Effector memory CD4-positive, alpha-beta T cell (primary cell): Measurements from ENCODE around the gene PHLDB1.
"Not testable (repeated sequence)": the region's sequence is repeated elsewhere in the genome, so short reads cannot be mapped to it uniquely, and the experiment has no call there.

Experiments used
- DNase-seq, 3 donors: peaks; one replicate each; pipeline ENCODE4 v3.0.0-alpha.2; 2020
- H3K27ac ChIP-seq: 2 replicates; pipeline ENCODE4 v1.7.0; 2013; ENCODE audit warnings: mild to moderate bottlenecking, low read length, moderate library complexity; ENCODE audit not compliant: insufficient read depth, poor library complexity, severe bottlenecking
- H3K27me3 ChIP-seq: replicated peaks from 2 replicates; pipeline ENCODE4 v1.7.0; 2013; ENCODE audit warnings: mild to moderate bottlenecking, low read length; ENCODE audit not compliant: insufficient read depth, control insufficient read depth, poor library complexity, severe bottlenecking
- H3K36me3 ChIP-seq: 2 replicates; pipeline ENCODE4 v1.7.0; 2013; ENCODE audit warnings: mild to moderate bottlenecking, low read length, moderate library complexity; ENCODE audit not compliant: control insufficient read depth, insufficient read depth
- H3K4me1 ChIP-seq: 2 replicates; pipeline ENCODE4 v1.7.0; 2013; ENCODE audit warnings: low read length, mild to moderate bottlenecking; ENCODE audit not compliant: control insufficient read depth, insufficient read depth, poor library complexity, severe bottlenecking
- H3K4me3 ChIP-seq: 2 replicates; pipeline ENCODE4 v1.7.0; 2013; ENCODE audit warnings: low read length, low read depth, mild to moderate bottlenecking; ENCODE audit not compliant: insufficient read depth, poor library complexity, severe bottlenecking
- H3K9me3 ChIP-seq: 2 replicates; pipeline ENCODE4 v1.7.0; 2013; ENCODE audit warnings: mild to moderate bottlenecking, low read length, moderate library complexity; ENCODE audit not compliant: control insufficient read depth

Gene PHLDB1

DNA sequence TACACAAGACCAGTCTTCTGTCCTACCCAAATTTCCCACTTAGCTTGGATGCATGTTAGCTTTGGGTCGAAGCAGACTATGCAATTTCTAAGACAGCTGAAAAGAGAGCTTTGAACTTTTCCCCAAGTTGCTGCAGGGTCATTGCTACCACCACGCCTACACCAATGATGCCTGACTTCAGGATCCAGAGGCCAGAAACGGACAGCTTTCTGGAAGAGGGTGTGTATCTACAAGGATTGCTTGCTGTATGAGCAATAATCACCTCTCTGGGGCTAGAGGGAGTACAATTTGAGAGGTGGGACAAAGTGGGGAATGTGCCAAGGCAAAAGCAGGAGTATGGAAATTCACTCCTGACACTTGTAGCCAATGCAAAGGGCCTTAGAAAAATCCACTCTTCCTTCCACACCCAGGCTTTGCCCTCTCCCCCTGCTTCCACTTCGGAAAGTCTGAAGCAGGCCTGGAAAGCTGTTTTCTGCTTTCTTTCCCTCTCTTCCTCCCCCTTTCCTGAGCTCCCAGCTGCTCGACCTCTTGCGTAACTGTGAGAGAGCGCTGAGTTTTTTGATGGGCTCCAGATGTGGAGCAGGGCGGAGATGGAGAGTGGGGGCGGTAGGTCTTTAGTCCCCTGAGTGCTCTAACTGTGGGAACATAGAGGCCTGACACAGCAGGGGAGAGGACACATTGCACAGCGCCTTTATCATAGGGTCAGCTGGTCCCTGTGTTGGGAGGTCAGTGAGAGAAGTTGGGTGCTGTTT is 2.1 kb upstream of the PHLDB1 start:
- Histone ChIP-seq H3K36me3 (peaks cover 12% of the 10 kb centered on the region), H3K4me3 (no peak overlapping the region), H3K9me3 (no peaks in the 10 kb centered on the region), H3K4me1 (peaks cover 27% of the 10 kb centered on the region), H3K27me3 (no peaks in the 10 kb centered on the region), H3K27ac (no peak overlapping the region)
- no peak for DNase-seq

DNA sequence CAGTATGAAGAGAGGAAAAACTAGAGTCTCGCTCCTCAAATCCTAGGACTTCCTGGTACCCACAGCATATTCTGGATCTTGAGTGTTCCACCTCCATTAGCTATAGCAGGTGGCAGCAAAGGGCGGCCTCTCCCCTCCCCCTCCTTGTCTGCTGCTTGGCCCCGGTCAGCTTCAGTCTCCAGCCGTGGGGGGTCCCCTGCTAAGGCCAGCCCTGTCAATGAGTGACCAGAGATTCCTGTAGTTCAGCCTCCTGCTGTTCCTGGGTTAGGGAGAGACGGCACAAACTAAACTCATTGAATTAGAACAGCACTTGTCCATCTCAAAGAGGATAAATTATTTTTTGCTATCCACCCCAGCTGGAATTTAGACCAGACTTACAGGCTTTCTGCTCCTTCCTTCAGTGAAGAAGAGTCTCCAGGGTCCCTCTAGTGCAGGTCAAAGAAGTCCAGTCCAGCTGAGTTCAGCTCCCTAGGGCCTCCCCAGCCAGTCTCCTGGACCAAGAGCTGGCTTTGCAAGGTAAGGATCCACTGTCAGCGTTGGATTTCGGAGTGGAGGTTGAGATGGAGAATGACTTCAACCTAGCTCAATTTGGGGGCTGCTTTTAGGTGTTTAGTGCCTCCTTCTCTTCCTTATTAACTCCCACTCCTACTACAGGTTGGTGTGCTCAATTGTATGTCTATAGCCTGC is 1.1 kb upstream of the PHLDB1 start:
- H3K4me3 ChIP-seq, result no peak overlapping the region
- no peaks in the 10 kb centered on the region for H3K27me3 ChIP-seq
- peaks cover 35% of the 10 kb centered on the region for H3K4me1 ChIP-seq

DNA sequence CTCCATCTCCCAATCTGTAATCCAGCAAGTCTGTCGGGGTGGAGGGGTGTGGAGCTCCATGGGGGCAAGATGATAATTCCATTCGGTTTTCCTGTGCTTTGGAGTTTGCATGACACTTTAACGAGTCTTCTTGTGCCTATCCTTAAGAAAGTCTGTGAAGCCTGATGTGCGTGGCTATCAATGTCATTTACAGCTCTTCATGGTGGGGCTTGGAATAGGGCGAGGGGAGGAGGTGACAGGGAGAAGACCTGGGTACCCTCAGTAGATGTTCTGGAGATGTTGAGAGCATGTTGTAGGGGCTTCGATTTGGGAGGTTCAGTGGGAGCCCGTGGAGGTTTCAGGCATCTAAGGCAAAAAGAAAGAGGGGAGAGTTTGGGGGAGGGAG is 579 bp upstream of the PHLDB1 start:
- H3K4me3 ChIP-seq, result no peak overlapping the region
- H3K4me1 ChIP-seq, result peaks cover 36% of the 10 kb centered on the region
- DNase-seq, result no peak
- H3K27me3 ChIP-seq, result no peaks in the 10 kb centered on the region
- H3K9me3 ChIP-seq, result no peaks in the 10 kb centered on the region
- H3K36me3 ChIP-seq, result peaks cover 2% of the 10 kb centered on the region
- no peak overlapping the region for H3K27ac ChIP-seq

More for the DNA sequence above, 1.1 kb upstream of the PHLDB1 start:
- DNase-seq, result no peak
- Histone ChIP-seq H3K36me3 (peaks cover 7% of the 10 kb centered on the region), H3K27ac (no peak overlapping the region), H3K9me3 (no peaks in the 10 kb centered on the region)

DNA sequence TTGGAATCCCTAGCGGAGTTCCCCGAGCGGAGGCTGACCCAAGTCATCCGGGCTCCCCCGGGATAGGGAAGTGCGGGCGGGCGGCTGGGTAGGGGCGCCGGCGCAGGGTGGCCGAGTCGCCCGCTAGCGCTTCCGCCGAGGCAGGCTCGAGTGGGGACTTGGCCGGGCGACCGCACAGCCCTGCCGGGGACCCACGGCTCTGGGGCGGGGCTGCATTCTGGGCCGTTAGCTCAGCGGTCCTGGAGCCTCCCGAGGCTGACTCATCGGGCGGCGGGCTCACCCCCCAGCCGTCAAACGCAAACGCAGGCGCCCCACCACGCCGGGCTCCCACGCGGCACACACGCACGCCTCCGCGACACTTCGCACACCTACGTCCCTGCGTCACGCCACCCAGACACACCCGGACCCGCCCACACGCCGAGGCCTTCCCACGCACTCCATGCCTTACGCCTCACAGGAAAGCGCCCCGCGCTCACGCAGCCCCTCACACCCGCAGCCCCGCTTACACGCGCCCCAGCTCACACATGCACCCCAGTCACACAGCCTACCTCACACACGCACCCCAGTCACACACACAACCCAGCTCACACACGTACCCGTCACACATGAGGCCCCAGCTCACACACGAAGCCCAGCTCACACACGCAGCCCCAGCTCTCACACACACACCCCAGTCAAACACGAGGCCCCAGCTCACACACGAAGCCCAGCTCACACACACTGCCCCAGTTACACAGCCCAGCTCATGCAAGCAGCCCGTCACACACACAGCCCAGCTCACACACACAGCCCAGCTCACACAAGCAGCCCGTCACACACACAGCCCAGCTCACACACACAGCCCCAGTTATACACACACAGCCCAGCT is 1.2 kb downstream of the PHLDB1 start:
- peak; percentile 83 to 88 (median 86) for DNase-seq
- no peaks in the 10 kb centered on the region for H3K27me3 ChIP-seq
- H3K27ac ChIP-seq, result peak overlapping the region; percentile 80
- H3K36me3 ChIP-seq, result no peaks in the 10 kb centered on the region
- H3K4me3 ChIP-seq, result peak overlapping the region; percentile 77
- no peaks in the 10 kb centered on the region for H3K9me3 ChIP-seq
- H3K4me1 ChIP-seq, result peaks cover 36% of the 10 kb centered on the region

DNA sequence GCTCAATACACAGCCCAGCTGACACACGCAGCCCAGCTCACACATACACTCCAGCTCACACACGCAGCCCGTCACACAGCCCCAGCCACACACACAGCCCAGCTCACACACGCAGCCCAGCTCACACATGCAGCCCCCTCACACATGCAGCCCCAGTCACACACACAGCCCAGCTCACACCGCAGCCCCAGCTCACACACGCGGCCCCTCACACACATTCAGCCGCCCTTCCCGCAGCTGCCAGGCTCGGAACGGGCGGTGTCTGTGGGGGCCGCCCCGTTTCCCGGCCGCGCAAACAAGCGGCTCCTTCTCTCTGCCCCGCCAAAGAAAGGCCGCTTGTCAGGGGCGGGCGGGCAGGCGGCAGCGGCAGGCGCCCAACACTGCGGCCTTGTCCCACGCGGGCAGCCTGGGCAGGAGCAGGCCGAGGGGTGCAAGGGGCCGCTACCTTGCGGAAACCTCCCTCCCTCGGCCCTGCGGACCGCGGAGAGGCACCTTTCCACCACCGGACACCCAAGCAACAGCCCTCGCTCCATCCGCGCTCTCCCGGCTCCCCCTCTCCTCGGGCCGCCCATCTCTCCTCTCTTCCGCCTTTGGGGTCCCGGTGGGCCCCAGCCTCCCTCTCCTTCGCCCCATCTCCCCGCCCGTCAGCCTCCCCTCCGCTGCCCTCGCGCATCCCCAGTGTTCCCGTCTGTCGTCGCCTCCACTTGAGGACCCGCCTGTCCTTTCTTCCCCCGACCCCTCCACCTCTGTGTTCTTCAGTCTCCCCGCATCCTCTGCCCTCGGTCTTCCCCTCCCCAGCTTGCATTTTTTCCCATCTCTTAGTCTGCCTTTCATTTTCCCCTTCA is 2.2 kb downstream of the PHLDB1 start:
- no peaks in the 10 kb centered on the region for H3K27me3 ChIP-seq
- no peaks in the 10 kb centered on the region for H3K9me3 ChIP-seq
- peak in 1 of 3 donors; percentile 11 for DNase-seq
- peaks cover 36% of the 10 kb centered on the region for H3K4me1 ChIP-seq
- peak overlapping the region; percentile 22 for H3K27ac ChIP-seq
- no peaks in the 10 kb centered on the region for H3K36me3 ChIP-seq
- H3K4me3 ChIP-seq, result peak overlapping the region; percentile 68

DNA sequence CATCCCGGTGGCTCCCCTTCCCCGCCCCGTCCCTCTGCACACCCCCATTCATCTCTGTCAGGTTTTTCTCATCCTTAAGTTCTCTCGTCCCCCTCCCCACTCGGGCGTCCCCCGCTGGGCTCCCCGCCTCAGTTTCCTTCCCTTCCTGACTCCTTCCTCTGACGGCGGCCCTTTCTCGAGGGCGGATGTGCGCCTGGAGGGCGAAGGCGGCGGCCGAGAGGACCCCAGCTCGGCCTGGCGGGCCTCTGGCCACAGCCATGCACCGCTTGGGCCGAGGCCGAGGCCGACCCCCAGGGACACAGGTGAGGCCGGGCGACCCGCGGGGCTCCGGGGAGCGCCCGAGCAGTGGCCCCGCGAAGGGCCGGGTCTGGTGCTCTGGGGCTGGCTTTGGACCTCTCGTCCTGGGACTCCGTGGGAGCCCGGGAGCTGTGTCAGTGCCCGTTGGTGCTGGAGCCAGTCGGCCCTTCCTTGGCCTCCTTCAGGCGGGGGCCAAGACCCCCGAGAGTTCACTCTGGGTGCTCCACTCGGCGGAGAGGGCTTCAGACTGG is 2.9 kb downstream of the PHLDB1 start:
- Histone ChIP-seq H3K4me3 (peak overlapping the region; percentile 68), H3K9me3 (no peaks in the 10 kb centered on the region)

DNA sequence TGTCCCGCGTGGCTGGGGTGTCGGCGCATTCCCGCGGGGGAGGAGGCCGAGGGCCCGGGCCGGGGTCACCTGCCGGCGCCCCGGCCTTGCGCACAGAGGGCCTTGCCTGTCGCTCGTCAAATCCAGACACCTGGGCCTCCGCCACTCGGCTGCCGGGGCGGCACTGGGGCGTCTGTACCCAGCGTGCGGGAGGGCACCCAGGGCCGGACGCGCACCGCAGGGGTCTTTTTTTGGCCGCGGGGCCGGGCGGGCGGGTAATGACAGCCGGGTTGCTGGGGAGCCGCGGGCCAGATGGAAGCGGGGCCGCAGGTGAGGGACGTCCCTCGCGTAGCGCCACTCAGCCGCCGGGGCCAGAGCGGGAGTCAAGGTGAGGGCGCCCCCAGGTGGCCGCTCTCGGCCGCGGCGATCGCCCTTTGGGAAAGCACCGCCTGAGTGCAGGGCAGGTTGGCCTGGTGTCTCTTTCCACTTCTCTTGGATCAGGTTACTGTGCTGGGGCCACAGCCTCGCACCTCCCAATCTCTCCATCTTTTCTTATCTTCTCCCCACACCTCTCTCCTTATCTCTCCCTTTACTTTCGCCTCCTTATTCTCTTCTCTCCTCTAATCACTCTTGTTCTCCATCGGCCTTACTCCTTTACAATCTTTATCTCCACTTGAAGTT is 3.5 kb downstream of the PHLDB1 start:
- H3K36me3 ChIP-seq, result no peaks in the 10 kb centered on the region
- peak overlapping the region; percentile 68 for H3K4me3 ChIP-seq
- H3K27me3 ChIP-seq, result no peaks in the 10 kb centered on the region
- no peaks in the 10 kb centered on the region for H3K9me3 ChIP-seq
- peak overlapping the region; percentile 44 for H3K27ac ChIP-seq
- DNase-seq, result peak; percentile 74 to 79 (median 76)
- peaks cover 36% of the 10 kb centered on the region for H3K4me1 ChIP-seq

More for the DNA sequence above, 2.9 kb downstream of the PHLDB1 start:
- Histone ChIP-seq H3K4me1 (peaks cover 36% of the 10 kb centered on the region), H3K27me3 (no peaks in the 10 kb centered on the region), H3K36me3 (no peaks in the 10 kb centered on the region), H3K27ac (peak overlapping the region; percentile 44)
- DNase-seq, result no peak

DNA sequence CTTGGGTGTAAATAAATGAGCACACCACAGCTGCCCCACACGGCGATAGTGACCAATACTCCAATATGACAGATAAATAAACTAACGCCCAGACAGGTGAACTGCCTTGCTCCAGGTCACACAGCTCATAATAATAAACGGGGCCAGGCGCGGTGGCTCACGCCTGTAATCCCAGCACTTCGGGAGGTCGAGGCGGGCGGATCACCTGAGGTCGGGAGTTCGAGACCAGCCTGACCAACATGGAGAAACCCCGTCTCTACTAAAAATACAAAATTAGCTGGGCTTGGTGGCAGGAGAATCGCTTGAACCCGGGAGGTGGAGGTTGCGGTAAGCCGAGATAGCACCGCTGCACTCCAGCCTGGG is 4.0 kb downstream of the PHLDB1 start:
- DNase-seq, H3K27ac ChIP-seq, H3K4me3 ChIP-seq, H3K36me3 ChIP-seq, H3K27me3 ChIP-seq, H3K9me3 ChIP-seq: not testable (repeated sequence)
- peaks cover 36% of the 10 kb centered on the region for H3K4me1 ChIP-seq

DNA sequence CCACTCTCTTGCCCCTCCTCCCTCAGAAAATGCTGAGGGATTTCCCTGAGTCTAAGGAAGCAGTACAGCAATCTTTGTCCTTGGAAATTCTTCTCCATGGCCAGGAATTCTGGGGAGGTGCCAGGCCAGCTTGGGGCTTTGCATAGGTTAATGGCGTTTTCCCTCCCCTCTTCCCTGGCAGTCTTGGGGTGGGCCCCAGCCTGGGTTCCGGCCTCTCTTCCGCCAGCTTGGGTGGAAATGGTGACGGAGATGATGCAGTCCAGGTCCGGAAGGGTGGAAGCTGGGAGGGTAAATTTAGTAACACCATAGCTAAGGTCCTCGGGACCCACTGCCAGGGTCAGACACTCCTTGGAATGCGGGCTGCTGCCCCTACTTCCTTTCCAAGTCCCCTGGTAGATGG is 5.0 kb downstream of the PHLDB1 start:
- no peak overlapping the region for H3K27ac ChIP-seq
- peaks cover 36% of the 10 kb centered on the region for H3K4me1 ChIP-seq
- no peaks in the 10 kb centered on the region for H3K36me3 ChIP-seq
- DNase-seq, result no peak
- no peak overlapping the region for H3K4me3 ChIP-seq
- no peaks in the 10 kb centered on the region for H3K27me3 ChIP-seq
- no peaks in the 10 kb centered on the region for H3K9me3 ChIP-seq
